GM19239 (cell line): ENCODE results near the gene ATP5PO.
"Not testable (repeated sequence)": the region's sequence is repeated elsewhere in the genome, so short reads cannot be mapped to it uniquely, and the experiment has no call there.

ENCODE experiments used
- DNase-seq: peaks from one replicate; pipeline ENCODE4 v3.0.0; 2011; ENCODE audit warnings: low spot score; ENCODE audit not compliant: insufficient read length
- FAIRE-seq: peaks from 2 replicates; lab custom pipeline; 2011; peaks lifted over from hg19 to GRCh38; lab: Jason Lieb, UNC

Gene ATP5PO

DNA sequence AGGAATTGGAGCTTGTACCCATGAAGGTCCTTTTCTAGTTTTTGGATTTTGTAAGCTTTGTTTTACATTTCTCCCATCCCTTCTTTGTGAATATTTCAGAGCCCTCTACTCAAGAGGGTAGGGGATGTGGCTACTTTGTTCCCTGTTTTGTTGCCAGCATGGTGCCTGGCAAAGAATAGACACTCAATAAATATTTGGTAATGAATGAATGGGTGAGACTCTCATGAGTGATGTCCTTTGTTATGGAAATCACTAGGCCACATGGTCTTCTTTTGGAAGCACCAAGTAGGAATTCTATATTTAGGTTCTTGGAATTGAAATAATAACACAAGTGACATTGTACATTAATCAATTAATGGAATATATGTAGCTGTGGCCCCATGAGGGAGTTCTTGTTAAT, 26.8 kb upstream of the ATP5PO start:
- DNase-seq (no peak), FAIRE-seq (no peak)

DNA sequence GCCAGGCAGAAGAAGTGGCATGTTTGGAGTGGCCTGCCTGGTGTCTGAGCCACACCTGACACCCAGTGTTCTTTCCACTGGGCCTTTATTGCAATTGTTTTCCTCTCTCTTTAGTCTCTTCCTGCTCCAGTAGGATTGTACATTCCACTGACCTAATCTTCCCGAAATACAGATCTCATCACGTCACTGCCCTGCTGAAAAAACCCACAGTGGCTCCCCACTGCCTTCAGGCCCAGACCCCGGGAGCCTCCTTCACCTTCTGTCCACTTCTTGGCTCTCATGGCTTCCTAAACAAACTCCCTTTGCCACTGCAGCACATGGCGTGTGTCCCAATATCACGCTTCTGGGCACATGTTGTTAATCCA, 25.3 kb upstream of the ATP5PO start:
- FAIRE-seq = no peak
- DNase-seq = no peak

DNA sequence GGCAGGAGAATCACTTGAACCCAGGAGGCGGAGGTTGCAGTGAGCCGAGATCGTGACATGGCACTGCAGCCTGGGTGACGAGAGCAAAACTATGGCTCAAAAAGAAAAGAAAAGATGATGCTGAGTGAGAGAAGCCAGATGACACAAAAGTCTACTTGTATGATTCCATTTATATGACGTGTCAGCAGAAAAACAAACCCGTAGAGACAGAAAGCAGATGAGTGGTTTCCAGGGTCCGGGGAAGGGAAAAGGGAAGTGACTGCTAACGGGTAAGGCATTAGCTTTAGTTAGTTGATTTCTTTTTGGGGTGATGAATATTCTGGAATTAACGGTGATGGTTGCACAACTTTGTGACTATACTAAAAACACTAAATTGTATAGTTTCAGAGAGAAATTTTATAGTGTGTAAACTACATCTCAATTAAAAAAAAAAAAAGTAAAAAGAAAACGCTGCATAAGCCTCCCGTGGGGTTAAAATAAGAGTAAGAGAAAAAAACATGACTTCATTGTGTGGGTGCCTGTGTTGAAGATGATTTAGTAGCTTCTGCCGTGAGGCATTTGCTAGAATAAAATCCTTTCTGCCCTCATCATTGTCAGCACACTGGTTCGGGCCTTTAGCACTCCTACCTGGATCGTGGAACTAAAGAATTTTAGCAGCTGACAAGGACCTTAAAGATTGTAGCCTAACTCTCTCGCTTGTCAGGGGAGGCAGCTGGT, 24.7 kb upstream of the ATP5PO start:
- FAIRE-seq = no peak
- no peak for DNase-seq

GRCh38 chr21:33939226-33939625, 23.6 kb upstream of the ATP5PO start:
- DNase-seq (no peak), FAIRE-seq (no peak)

DNA sequence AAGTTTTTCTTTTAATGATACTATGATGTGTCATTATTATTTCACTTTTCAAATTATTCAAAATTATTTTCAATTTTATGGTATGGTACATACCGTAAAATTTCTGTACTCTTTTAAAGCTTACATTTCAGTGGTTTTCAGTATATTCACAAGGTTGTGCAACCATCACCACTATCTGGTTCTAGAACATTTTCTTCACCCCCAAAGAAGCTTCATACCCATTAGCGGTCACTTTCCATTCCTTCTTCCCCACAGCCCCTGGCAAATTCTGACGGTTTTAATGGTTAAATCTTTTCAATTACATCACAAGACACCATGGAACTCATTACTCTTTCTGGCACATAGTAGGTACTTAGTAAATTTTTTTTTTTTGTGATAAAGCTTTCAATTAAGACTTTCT, 22.8 kb upstream of the ATP5PO start:
- DNase-seq = no peak
- no peak for FAIRE-seq

DNA sequence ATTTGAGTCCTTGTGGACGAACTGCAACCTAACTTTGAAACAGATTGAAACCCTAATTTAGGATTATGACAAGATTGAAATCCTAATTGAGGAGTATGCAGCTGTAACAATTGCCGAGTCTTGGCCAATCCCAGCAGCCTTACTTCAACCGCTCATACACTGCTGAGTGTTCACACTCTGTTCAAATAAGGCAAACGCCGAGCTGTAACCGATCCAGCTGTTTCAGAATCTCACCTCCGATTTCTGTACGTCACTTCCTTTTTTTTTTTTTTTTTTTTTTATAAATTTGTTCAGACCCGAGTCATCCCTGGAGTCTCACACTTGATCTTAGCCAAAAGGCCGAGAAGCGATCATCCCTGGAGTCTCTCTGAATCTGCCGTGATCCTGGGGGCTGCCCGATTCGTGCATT, 22.3 kb upstream of the ATP5PO start:
- DNase-seq (no peak), FAIRE-seq (no peak)

- FAIRE-seq (no peak), DNase-seq (no peak)
Observed at GRCh38 chr21:33937146-33937545, 21.5 kb upstream of the ATP5PO start.

DNA sequence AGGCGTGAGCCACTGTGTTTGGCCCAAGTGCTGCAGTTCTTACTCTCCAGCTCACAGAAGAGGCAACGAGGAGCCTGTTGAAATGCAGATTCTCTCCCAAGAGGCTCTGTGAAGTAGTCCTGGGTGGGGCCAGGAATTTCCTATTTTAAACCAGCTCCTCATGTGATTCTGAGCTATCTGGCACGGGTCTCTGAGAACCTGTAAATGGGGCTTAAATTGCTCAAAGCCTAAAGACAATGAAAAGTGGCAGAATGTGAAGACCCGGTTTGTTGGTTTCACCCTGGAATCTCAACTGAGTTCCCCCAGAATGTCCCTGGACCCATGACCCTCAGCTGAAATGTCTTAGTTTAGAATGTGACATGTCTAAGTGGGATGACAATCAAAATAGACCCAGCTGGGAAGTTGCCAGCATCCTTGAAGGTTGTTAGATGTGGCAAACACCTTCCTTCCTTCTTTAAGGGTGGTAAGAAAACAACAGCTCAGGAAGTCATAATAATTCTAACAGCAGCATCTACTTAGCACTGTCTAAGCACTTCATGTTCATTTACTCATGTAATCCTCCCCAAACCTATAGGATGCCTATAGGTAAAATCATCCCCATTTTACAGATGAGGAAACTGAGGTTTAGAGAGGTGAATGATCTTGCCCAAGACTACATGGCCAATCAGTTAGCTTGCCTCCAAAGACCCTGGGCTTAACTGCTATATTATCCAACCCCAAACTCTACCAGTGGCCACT, 20.9 kb upstream of the ATP5PO start:
- no peak for DNase-seq
- no peak for FAIRE-seq

- no peak for DNase-seq
- no peak for FAIRE-seq
Observed at GRCh38 chr21:33932731-33933130, 17.1 kb upstream of the ATP5PO start.

- no peak for DNase-seq
- peak; percentile 21 for FAIRE-seq
Observed at GRCh38 chr21:33931799-33932390, 16.3 kb upstream of the ATP5PO start.

- not testable (repeated sequence) for DNase-seq, FAIRE-seq
Observed at GRCh38 chr21:33931052-33931798, 15.6 kb upstream of the ATP5PO start.

GRCh38 chr21:33926248-33926647, 10.6 kb upstream of the ATP5PO start:
- FAIRE-seq, DNase-seq: not testable (repeated sequence)

GRCh38 chr21:33924766-33925100, 9.1 kb upstream of the ATP5PO start:
- no peak for DNase-seq
- FAIRE-seq = no peak

GRCh38 chr21:33924079-33924765, 8.6 kb upstream of the ATP5PO start:
- DNase-seq = peak; percentile 56
- peak; percentile 98 for FAIRE-seq

DNA sequence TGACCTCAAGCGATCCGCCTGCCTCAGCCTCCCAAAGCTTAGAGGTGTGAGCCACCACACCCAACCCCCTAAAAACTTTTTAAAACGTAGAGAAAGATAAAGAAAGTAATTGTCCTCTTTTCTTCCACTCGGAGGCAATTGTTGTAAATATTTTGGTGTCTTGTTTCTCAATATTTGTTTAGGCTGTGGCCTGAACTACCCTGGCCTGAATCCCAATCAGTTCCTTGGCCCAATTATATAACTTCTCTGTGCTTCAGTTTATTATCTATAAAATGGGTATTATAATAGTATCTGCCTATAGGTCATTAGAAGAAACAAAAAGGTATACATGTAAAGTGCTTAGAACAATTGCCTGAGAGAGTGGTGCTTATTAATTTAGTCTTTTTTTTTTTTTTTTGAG, 1.8 kb upstream of the ATP5PO start:
- DNase-seq = no peak
- no peak for FAIRE-seq

- DNase-seq (no peak), FAIRE-seq (no peak)
Observed at GRCh38 chr21:33916200-33916567, 580 bp upstream of the ATP5PO start.

DNA sequence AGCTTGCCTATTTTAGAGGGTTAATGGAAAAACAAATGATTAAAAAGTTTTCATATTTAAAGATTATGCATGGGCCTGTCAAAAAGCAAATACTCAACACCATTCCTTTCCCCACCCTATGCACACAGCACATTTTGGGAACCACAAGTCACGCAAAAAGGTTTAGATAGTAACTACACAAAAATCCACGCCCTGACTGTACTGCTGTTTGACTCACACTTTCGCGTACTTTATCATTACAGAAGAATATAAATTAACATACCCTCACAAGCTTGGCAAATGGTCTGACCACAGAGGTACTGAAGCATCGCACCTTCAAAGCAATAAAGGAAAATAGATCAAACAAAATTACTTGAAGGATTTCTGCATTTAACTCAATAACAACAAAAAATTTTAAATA, 1.4 kb downstream of the ATP5PO start:
- FAIRE-seq (no peak), DNase-seq (no peak)

DNA sequence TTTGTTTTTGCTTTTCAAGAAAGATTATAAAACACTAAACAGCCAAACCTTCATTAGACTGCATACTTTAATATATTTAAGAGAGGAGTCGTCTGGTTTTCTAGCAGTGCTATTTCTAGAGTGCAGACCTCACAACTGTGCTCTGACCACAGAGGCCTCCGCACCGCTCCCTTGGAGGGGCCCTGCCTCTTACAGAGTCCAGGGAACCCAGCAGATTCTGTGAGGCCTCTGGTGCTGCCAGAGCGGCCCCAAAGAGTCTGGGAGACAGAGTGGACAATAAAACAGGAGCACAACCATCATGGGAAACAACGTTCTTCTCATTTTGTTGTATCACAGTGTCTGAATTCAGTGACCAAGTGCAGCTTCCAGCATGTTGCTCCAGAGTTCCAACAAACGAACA, 5.8 kb downstream of the ATP5PO start:
- DNase-seq (no peak), FAIRE-seq (no peak)

- no peak for FAIRE-seq
- no peak for DNase-seq
Observed at GRCh38 chr21:33908760-33909159, 6.8 kb downstream of the ATP5PO start.

- FAIRE-seq (no peak), DNase-seq (no peak)
Observed at GRCh38 chr21:33904041-33904440, 11.6 kb downstream of the ATP5PO start.
